ENCODE results near the gene FNIP2.

DNA sequence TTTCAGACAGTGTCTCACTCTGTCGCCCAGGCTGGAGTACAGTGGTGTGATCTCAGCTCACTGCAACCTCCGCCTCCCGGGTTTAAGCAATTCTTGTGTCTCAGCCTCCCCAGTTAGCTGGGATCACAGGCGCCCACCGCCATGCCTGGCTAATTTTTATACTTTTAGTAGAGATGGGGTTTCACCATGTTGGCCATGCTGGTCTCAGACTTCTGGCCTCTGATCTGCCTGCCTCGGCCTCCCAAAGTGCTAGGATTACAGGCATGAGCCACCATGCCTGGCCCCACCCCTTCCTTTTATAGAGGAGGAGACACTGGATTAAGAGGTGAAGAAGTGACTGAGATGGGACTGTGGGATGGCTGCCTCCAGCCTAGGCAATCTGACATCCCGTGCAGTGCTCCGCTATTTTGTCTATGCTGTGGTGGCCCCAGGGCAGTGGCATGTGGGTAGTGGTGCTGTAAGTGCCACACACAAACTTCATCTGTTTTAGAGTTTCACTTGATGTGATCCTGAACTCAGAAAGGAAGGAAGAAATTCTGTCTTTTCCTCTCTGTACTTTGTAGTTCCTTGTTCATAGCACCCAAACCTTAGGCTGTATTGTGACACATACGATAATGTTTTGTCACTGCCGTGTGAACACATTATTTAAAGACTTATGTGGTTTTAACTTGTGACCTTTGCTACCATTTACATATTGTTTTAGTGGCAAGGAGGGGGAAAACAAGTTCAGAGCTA lies 48.9 kb downstream of the FNIP2 start:
- TF ChIP-seq, protein P1, sequence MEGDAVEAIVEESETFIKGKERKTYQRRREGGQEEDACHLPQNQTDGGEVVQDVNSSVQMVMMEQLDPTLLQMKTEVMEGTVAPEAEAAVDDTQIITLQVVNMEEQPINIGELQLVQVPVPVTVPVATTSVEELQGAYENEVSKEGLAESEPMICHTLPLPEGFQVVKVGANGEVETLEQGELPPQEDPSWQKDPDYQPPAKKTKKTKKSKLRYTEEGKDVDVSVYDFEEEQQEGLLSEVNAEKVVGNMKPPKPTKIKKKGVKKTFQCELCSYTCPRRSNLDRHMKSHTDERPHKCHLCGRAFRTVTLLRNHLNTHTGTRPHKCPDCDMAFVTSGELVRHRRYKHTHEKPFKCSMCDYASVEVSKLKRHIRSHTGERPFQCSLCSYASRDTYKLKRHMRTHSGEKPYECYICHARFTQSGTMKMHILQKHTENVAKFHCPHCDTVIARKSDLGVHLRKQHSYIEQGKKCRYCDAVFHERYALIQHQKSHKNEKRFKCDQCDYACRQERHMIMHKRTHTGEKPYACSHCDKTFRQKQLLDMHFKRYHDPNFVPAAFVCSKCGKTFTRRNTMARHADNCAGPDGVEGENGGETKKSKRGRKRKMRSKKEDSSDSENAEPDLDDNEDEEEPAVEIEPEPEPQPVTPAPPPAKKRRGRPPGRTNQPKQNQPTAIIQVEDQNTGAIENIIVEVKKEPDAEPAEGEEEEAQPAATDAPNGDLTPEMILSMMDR (IDR thresholded peaks at IDR 0.05): no peak
- TF ChIP-seq POLR2A (IDR thresholded peaks at IDR 0.05): no peak

Data from testis (tissue), 2 donors.